Activated CD4-positive, alpha-beta T cell treated with anti-CD3 and anti-CD28 coated beads, Interleukin-2, amount 50 U/mL, for 24 hours (primary cell): ENCODE measurements around the gene TSTD1.
"Not testable (repeated sequence)": the region's sequence is repeated elsewhere in the genome, so short reads cannot be mapped to it uniquely, and the experiment has no call there.

Experiments
- DNase-seq, 2 donors: peaks; one replicate each; pipeline ENCODE4 v3.0.0-alpha.2; 2020; ENCODE audit warnings: low read depth in 1 of 2, low spot score in 1 of 2

Gene TSTD1

GRCh38 chr1:161069241-161069640, 30.5 kb upstream of the TSTD1 start:
- DNase-seq = no peak

- DNase-seq = peak; percentile 40 to 66
These were observed 29.8 kb upstream of the TSTD1 start for GRCh38 chr1:161068306-161069234.

- no peak for DNase-seq
These were observed 27.9 kb upstream of the TSTD1 start for GRCh38 chr1:161066694-161067093.

GRCh38 chr1:161065681-161066080, 26.9 kb upstream of the TSTD1 start:
- not testable (repeated sequence) for DNase-seq

GRCh38 chr1:161063936-161064335, 25.2 kb upstream of the TSTD1 start:
- DNase-seq = not testable (repeated sequence)

GRCh38 chr1:161061419-161061818, 22.7 kb upstream of the TSTD1 start:
- no peak for DNase-seq

- DNase-seq = no peak
These were observed 20.5 kb upstream of the TSTD1 start for GRCh38 chr1:161059293-161059692.

- no peak for DNase-seq
These were observed 16.0 kb upstream of the TSTD1 start for GRCh38 chr1:161054805-161055204.

- DNase-seq = no peak
These were observed 15.5 kb upstream of the TSTD1 start for GRCh38 chr1:161054232-161054631.

- DNase-seq = no peak
These were observed 14.1 kb upstream of the TSTD1 start for GRCh38 chr1:161052899-161053298.

- DNase-seq = no peak
These were observed 12.5 kb upstream of the TSTD1 start for GRCh38 chr1:161051219-161051618.

- DNase-seq = no peak
These were observed 10.4 kb upstream of the TSTD1 start for GRCh38 chr1:161048949-161049722.

- DNase-seq = no peak
These were observed 9.0 kb upstream of the TSTD1 start for GRCh38 chr1:161047436-161048420.

- DNase-seq = no peak
These were observed 8.0 kb upstream of the TSTD1 start for GRCh38 chr1:161046605-161047228.

- DNase-seq = peak; percentile 87 to 89
These were observed 7.2 kb upstream of the TSTD1 start, which contains the start of gene USF1 for GRCh38 chr1:161045736-161046604. Gene USF1, minus strand, starts transcription at chr1:161045977. Its CDS starts 2,702 bp downstream, at chr1:161043275.

- peak in 1 of 2 donors; percentile 43 for DNase-seq
These were observed 6.4 kb upstream of the TSTD1 start for GRCh38 chr1:161044908-161045735.

- no peak for DNase-seq
These were observed 5.8 kb upstream of the TSTD1 start for GRCh38 chr1:161044535-161044907.

GRCh38 chr1:161039546-161039945, 782 bp upstream of the TSTD1 start:
- DNase-seq = no peak

- no peak for DNase-seq
These were observed 386 bp upstream of the TSTD1 start for GRCh38 chr1:161039154-161039545.
